Measurements from ENCODE around the gene UCK2. TPM values are rescaled to one million over a fixed set of nuclear protein-coding genes. Genes with fewer than 3 reads are reported as not detected.

UCK2 gene
- total RNA-seq, 1 donor from 2014 or later: 19.6 TPM

DNA sequence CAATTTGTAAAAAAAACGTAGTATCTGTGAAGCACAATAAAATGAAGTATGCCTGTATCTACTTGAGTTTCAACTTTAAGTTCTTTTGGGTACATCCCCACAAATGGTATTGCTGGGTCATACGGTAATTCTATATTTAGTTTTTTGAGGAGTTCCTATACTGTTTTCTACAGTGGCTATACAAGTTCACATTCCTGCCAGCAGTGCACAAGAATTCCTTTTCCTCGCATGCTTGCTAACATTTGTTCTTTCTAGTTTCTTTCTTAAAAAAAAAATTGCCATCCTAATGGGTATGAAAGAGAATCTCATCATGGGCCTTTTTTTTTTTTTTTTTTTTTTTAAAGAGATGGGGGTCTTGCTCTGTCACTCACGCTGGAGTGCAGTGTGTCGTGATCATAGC, 41.9 kb downstream of the UCK2 start:
- Mint-ChIP-seq H3K9me3 (no peaks in the 10 kb centered on the region), H3K4me3 (no peak overlapping the region), H3K36me3 (ENCODE audit: low read depth) (no peaks in the 10 kb centered on the region), H3K4me1 (peaks cover 12% of the 10 kb centered on the region), H3K27me3 (no peaks in the 10 kb centered on the region), H3K27ac (no peak overlapping the region)
- CTCF ChIA-PET: no interaction called here
- TF ChIP-seq, protein P1, sequence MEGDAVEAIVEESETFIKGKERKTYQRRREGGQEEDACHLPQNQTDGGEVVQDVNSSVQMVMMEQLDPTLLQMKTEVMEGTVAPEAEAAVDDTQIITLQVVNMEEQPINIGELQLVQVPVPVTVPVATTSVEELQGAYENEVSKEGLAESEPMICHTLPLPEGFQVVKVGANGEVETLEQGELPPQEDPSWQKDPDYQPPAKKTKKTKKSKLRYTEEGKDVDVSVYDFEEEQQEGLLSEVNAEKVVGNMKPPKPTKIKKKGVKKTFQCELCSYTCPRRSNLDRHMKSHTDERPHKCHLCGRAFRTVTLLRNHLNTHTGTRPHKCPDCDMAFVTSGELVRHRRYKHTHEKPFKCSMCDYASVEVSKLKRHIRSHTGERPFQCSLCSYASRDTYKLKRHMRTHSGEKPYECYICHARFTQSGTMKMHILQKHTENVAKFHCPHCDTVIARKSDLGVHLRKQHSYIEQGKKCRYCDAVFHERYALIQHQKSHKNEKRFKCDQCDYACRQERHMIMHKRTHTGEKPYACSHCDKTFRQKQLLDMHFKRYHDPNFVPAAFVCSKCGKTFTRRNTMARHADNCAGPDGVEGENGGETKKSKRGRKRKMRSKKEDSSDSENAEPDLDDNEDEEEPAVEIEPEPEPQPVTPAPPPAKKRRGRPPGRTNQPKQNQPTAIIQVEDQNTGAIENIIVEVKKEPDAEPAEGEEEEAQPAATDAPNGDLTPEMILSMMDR (IDR thresholded peaks at IDR 0.05): no peak
- intact Hi-C loops (cut with micrococcal nuclease): no loop called here
- no peak for DNase-seq
- POLR2A ChIA-PET: no interaction called here
- ATAC-seq (ENCODE audit: low read depth): no peak

DNA sequence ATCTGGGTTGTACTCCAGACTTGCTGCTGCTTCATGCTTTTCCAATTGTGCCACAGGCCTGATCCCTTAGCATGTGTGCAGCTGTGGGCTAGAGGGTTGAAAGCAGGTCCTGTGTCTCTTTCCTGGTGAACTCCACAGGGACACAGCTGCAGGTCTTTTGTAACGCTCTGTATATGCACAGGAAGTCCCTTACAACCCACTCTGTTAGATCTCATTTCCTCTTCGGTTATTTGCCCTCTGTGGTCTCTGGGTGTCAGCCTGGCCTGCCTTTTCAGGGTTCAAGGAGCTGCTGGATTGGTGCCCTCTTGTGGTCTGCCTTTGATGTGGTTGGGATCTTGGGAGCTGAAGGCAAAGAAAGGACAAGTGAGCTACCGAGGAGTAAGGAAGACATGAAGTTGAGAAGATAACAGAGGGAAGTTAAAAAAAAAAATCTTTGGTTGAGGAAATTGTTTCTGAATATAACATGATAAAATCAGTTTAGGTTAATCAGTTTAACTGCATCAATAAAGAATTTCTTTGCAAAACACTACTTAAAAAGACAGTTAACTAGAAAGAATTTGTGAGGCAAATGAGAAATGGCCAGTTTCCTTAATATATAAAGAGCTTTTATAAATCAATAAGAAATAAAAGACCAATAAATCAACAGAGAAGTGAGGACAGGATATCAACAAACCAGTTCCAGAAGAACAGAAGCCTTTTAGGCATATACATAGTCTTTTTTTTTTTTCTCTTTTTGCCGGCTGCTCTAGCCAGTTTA, 44.1 kb downstream of the UCK2 start:
- CTCF ChIA-PET: interaction anchor here (0.9 to 1.5 kb wide), 4 partner anchors 12 to 270 kb away, joined by 4 to 5 read pairs (median 4); no protein-coding TSS in a partner anchor

DNA sequence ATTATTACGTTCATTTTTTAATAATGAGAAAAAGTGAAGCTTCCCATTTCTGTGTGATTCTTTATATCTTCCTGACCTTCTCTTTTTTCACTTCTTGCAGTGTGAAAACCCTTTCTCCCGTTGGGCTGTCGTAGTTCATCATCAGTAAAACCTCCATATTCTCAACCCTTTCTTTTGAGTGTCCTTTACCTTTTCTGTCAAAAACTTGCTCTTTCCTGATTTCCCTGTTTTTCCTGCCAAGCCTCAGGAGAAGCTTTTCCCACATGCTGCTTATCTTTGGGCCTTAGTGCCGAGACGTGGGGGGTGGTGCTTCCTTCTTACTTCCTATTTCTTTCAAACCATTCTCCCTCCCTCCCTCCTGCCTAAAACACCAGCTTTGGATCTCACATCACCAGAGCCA, 46.1 kb downstream of the UCK2 start:
- peaks cover 2% of the 10 kb centered on the region for H3K36me3 Mint-ChIP-seq (ENCODE audit: low read depth)
- no peaks in the 10 kb centered on the region for H3K9me3 Mint-ChIP-seq
- no peak overlapping the region for H3K4me3 Mint-ChIP-seq
- DNase-seq (no peak), ATAC-seq (ENCODE audit: low read depth) (no peak)
- CTCF ChIA-PET: interaction anchor here (1.2 kb wide), 1 partner anchor 10 kb away, joined by 3 read pairs; no protein-coding TSS in a partner anchor
- TF ChIP-seq, protein P1 (IDR thresholded peaks at IDR 0.05): no peak
- POLR2A ChIA-PET: interaction anchor here (1.0 kb wide), 1 partner anchor 104 kb away, joined by 3 read pairs; no protein-coding TSS in a partner anchor
- no peaks in the 10 kb centered on the region for H3K27me3 Mint-ChIP-seq
- no peak overlapping the region for H3K27ac Mint-ChIP-seq
- intact Hi-C loops (cut with micrococcal nuclease): no loop called here
- H3K4me1 Mint-ChIP-seq: peaks cover 42% of the 10 kb centered on the region

More for the DNA sequence above, 44.1 kb downstream of the UCK2 start:
- TF ChIP-seq, protein P1 (IDR thresholded peaks at IDR 0.05): no peak
- Mint-ChIP-seq H3K27ac (peak overlapping the region; percentile 76), H3K27me3 (no peaks in the 10 kb centered on the region), H3K36me3 (ENCODE audit: low read depth) (no peaks in the 10 kb centered on the region), H3K9me3 (no peaks in the 10 kb centered on the region), H3K4me3 (peak overlapping the region; percentile 33), H3K4me1 (peaks cover 28% of the 10 kb centered on the region)
- ATAC-seq (ENCODE audit: low read depth) (peak; percentile 76), DNase-seq (no peak)
- intact Hi-C loops (cut with micrococcal nuclease): loop anchor here (1.0 to 2.0 kb wide), 3 partner anchors 43 to 478 kb away; partner anchors contain the start of gene TMCO1
- POLR2A ChIA-PET: interaction anchor here (1.0 to 1.3 kb wide), 2 partner anchors 32 to 102 kb away, joined by 3 to 6 read pairs; partner anchors contain the start of gene TMCO1

DNA sequence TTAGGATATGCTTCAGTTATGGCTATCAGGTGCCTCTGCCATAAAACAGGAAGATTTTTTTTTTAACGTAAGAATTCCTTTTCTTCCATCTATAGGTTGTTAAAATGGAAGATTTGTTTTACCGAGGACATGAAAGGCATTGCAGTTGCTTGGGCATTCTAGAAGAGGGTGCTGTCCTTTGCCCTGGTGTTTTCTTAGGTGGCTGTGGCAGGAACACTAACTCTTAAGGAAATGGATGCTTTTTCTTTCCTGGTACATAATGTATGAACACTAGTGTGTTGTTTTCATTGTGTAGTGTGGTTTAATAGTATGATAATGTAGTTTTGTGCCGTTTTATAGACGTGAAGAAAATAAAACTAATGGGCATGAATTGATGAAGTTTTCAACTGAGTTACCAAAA, 47.2 kb downstream of the UCK2 start:
- Mint-ChIP-seq H3K27ac (no peak overlapping the region), H3K27me3 (no peaks in the 10 kb centered on the region), H3K4me3 (no peak overlapping the region), H3K9me3 (no peaks in the 10 kb centered on the region), H3K36me3 (ENCODE audit: low read depth) (peaks cover 4% of the 10 kb centered on the region), H3K4me1 (peaks cover 51% of the 10 kb centered on the region)
- POLR2A ChIA-PET: interaction anchor here (0.6 to 1.1 kb wide), 2 partner anchors 36 to 47 kb away, joined by 3 to 7 read pairs; partner anchors contain the start of gene UCK2
- CTCF ChIA-PET: no interaction called here
- no peak for ATAC-seq (ENCODE audit: low read depth)
- TF ChIP-seq, protein P1 (IDR thresholded peaks at IDR 0.05): no peak
- intact Hi-C loops (cut with micrococcal nuclease): no loop called here
- no peak for DNase-seq

DNA sequence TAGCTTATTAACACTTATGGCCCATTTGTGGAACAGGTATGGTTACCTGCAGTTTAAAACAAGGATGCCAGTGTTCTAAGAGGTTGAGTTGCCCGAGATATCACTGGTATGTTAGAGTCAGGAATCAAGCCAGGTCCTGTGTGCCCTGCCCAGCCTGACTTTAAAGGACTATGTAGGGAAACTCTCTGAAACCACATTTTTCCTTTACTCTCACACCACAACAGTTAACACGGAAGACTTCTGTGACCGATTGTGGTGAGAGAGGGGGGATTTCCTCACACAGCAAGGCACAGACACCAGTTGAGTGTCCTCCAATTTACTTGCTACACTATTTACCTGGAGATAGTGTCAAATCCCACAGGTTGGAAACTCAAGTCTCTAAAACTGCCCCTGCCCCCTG, 47.8 kb downstream of the UCK2 start:
- peak; percentile 26 for ATAC-seq (ENCODE audit: low read depth)
- Mint-ChIP-seq H3K27ac (peak overlapping the region; percentile 50), H3K9me3 (no peaks in the 10 kb centered on the region)

More for the DNA sequence above, 47.8 kb downstream of the UCK2 start:
- POLR2A ChIA-PET: interaction anchor here (0.6 to 1.1 kb wide), 2 partner anchors 36 to 47 kb away, joined by 3 to 7 read pairs; partner anchors contain the start of gene UCK2
- H3K27me3 Mint-ChIP-seq: no peaks in the 10 kb centered on the region
- H3K36me3 Mint-ChIP-seq (ENCODE audit: low read depth): peaks cover 4% of the 10 kb centered on the region
- TF ChIP-seq, protein P1 (IDR thresholded peaks at IDR 0.05): no peak
- CTCF ChIA-PET: no interaction called here
- no peak overlapping the region for H3K4me3 Mint-ChIP-seq
- intact Hi-C loops (cut with micrococcal nuclease): no loop called here
- peaks cover 56% of the 10 kb centered on the region for H3K4me1 Mint-ChIP-seq
- DNase-seq: no peak
